Liver (tissue), 3 donors: ENCODE data around the gene ANKRD53.

ENCODE experiments used
- ATF3 ChIP-seq: IDR thresholded peaks from 2 replicates; pipeline ENCODE4 v1.6.1; 2016; ENCODE audit warnings: antibody characterized with exemption
- FOXA2 ChIP-seq: IDR thresholded peaks from 2 replicates; pipeline ENCODE4 v1.6.1; 2016; ENCODE audit warnings: antibody characterized with exemption
- HNF4G ChIP-seq: IDR thresholded peaks from 2 replicates; pipeline ENCODE4 v1.6.1; 2016; ENCODE audit warnings: antibody characterized with exemption
- YY1 ChIP-seq: IDR thresholded peaks from 2 replicates; pipeline ENCODE4 v1.6.1; 2016; ENCODE audit warnings: antibody characterized with exemption, mild to moderate bottlenecking
- TF ChIP-seq, protein P1 (sequence below): fragments of 150-350 bp; IDR thresholded peaks from 2 replicates; pipeline ENCODE4 v1.5.1; 2017; ENCODE audit warnings: improper control_type of control experiment, low read depth, low read length; ENCODE audit not compliant: missing input control
- TF ChIP-seq, protein P2 (sequence below): IDR thresholded peaks from 2 replicates; pipeline ENCODE4 v1.6.1; 2016; ENCODE audit warnings: antibody characterized with exemption, mild to moderate bottlenecking
- TF ChIP-seq, protein P3 (sequence below): IDR thresholded peaks from 2 replicates; pipeline ENCODE4 v1.6.1; 2016; ENCODE audit warnings: antibody characterized with exemption
- TF ChIP-seq, protein P4 (sequence below): IDR thresholded peaks from 2 replicates; pipeline ENCODE4 v1.6.1; 2016; ENCODE audit warnings: antibody characterized with exemption
- donor health status: healthy.
- donor health status: healthy.

- no peak for TF ChIP-seq HNF4G
- TF ChIP-seq, protein P1, sequence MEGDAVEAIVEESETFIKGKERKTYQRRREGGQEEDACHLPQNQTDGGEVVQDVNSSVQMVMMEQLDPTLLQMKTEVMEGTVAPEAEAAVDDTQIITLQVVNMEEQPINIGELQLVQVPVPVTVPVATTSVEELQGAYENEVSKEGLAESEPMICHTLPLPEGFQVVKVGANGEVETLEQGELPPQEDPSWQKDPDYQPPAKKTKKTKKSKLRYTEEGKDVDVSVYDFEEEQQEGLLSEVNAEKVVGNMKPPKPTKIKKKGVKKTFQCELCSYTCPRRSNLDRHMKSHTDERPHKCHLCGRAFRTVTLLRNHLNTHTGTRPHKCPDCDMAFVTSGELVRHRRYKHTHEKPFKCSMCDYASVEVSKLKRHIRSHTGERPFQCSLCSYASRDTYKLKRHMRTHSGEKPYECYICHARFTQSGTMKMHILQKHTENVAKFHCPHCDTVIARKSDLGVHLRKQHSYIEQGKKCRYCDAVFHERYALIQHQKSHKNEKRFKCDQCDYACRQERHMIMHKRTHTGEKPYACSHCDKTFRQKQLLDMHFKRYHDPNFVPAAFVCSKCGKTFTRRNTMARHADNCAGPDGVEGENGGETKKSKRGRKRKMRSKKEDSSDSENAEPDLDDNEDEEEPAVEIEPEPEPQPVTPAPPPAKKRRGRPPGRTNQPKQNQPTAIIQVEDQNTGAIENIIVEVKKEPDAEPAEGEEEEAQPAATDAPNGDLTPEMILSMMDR = peak; percentile 62
- TF ChIP-seq, protein P2, sequence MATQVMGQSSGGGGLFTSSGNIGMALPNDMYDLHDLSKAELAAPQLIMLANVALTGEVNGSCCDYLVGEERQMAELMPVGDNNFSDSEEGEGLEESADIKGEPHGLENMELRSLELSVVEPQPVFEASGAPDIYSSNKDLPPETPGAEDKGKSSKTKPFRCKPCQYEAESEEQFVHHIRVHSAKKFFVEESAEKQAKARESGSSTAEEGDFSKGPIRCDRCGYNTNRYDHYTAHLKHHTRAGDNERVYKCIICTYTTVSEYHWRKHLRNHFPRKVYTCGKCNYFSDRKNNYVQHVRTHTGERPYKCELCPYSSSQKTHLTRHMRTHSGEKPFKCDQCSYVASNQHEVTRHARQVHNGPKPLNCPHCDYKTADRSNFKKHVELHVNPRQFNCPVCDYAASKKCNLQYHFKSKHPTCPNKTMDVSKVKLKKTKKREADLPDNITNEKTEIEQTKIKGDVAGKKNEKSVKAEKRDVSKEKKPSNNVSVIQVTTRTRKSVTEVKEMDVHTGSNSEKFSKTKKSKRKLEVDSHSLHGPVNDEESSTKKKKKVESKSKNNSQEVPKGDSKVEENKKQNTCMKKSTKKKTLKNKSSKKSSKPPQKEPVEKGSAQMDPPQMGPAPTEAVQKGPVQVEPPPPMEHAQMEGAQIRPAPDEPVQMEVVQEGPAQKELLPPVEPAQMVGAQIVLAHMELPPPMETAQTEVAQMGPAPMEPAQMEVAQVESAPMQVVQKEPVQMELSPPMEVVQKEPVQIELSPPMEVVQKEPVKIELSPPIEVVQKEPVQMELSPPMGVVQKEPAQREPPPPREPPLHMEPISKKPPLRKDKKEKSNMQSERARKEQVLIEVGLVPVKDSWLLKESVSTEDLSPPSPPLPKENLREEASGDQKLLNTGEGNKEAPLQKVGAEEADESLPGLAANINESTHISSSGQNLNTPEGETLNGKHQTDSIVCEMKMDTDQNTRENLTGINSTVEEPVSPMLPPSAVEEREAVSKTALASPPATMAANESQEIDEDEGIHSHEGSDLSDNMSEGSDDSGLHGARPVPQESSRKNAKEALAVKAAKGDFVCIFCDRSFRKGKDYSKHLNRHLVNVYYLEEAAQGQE = no peak
- TF ChIP-seq FOXA2 = no peak
- no peak for TF ChIP-seq ATF3
- TF ChIP-seq, protein P3, sequence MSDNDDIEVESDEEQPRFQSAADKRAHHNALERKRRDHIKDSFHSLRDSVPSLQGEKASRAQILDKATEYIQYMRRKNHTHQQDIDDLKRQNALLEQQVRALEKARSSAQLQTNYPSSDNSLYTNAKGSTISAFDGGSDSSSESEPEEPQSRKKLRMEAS = no peak
- TF ChIP-seq YY1 = no peak
- TF ChIP-seq, protein P4, sequence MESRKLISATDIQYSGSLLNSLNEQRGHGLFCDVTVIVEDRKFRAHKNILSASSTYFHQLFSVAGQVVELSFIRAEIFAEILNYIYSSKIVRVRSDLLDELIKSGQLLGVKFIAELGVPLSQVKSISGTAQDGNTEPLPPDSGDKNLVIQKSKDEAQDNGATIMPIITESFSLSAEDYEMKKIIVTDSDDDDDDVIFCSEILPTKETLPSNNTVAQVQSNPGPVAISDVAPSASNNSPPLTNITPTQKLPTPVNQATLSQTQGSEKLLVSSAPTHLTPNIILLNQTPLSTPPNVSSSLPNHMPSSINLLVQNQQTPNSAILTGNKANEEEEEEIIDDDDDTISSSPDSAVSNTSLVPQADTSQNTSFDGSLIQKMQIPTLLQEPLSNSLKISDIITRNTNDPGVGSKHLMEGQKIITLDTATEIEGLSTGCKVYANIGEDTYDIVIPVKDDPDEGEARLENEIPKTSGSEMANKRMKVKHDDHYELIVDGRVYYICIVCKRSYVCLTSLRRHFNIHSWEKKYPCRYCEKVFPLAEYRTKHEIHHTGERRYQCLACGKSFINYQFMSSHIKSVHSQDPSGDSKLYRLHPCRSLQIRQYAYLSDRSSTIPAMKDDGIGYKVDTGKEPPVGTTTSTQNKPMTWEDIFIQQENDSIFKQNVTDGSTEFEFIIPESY = no peak
Observed at GRCh38 chr2:70946832-70947442, 31.5 kb upstream of the ANKRD53 start.
